Measurements from ENCODE around the gene HOXB3.

- TF ChIP-seq CTCF (conservative IDR thresholded peaks at IDR 0.05 in 1 of 2, IDR thresholded peaks at IDR 0.05 in 1 of 2; ENCODE audit: extremely low read depth in 1 of 2, insufficient read depth in 1 of 2, low read depth in 1 of 2, low read length in 2 of 2) (no peak), EZH2 (IDR thresholded peaks at IDR 0.05; ENCODE audit: borderline replicate concordance, low read length) (no peak)
These were observed 42.9 kb downstream of the HOXB3 start for GRCh38 chr17:48546924-48547807.

Measured in mammary epithelial cell (primary cell).